Endothelial cell of umbilical vein (primary cell): ENCODE measurements around the gene BLOC1S2.
"Not testable (repeated sequence)": the region's sequence is repeated elsewhere in the genome, so short reads cannot be mapped to it uniquely, and the experiment has no call there.

ENCODE experiments used
- POLR2A ChIP-seq: IDR thresholded peaks from 2 replicates; pipeline ENCODE4 v1.6.1; 2012; ENCODE audit warnings: low read depth, mild to moderate bottlenecking, control low read depth, low read length
- TF ChIP-seq, protein P1 (sequence below), 2 donors: IDR thresholded peaks; 1 replicate in 1 of 2; 2 replicates in 1 of 2; pipeline ENCODE4 v1.5.1; 2011; ENCODE audit warnings: low read length in 2 of 2, mild to moderate bottlenecking in 2 of 2, moderate library complexity in 2 of 2, control low read depth in 1 of 2, inconsistent platforms in 1 of 2, low read depth in 1 of 2; ENCODE audit not compliant: insufficient read depth in 1 of 2; ENCODE audit errors: extremely low read depth in 1 of 2

DNA sequence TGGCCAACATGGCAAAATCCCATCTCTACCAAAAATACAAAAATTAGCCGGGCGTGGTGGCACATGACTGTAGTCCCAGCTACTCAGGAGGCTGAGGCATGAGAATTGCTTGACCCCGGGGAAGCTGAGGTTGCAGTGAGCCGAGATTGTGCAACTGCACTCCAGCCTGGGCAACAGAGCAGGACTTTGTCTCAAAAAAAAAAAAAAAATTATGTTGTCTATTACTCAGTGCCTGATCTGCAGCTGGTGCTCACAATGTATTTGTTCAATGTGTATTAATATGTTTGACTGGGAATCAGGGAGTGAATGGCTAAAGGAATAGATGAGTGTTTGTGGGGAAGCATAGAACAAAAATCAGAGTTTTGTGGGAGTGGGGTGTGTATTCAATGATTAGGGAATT is 5.8 kb upstream of the BLOC1S2 start:
- TF ChIP-seq, protein P1, sequence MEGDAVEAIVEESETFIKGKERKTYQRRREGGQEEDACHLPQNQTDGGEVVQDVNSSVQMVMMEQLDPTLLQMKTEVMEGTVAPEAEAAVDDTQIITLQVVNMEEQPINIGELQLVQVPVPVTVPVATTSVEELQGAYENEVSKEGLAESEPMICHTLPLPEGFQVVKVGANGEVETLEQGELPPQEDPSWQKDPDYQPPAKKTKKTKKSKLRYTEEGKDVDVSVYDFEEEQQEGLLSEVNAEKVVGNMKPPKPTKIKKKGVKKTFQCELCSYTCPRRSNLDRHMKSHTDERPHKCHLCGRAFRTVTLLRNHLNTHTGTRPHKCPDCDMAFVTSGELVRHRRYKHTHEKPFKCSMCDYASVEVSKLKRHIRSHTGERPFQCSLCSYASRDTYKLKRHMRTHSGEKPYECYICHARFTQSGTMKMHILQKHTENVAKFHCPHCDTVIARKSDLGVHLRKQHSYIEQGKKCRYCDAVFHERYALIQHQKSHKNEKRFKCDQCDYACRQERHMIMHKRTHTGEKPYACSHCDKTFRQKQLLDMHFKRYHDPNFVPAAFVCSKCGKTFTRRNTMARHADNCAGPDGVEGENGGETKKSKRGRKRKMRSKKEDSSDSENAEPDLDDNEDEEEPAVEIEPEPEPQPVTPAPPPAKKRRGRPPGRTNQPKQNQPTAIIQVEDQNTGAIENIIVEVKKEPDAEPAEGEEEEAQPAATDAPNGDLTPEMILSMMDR (IDR thresholded peaks at IDR 0.05; ENCODE audit: extremely low read depth in 1 of 2, insufficient read depth in 1 of 2, low read depth in 1 of 2, low read length in 2 of 2): not testable (repeated sequence)
- not testable (repeated sequence) for TF ChIP-seq POLR2A
